Left ventricle myocardium superior (tissue), 1 donor: Measurements from ENCODE around the gene CACNA1I. TPM values are rescaled to one million over a fixed set of nuclear protein-coding genes. Genes with fewer than 3 reads are reported as not detected.
"Not testable (repeated sequence)": the region's sequence is repeated elsewhere in the genome, so short reads cannot be mapped to it uniquely, and the experiment has no call there.

Experiments
- ATAC-seq: fragments of 200-7000 bp; cut with Tn5 transposase; one replicate; pipeline ENCODE4 v1.9.1; 2020; ENCODE audit warnings: mild to moderate bottlenecking, moderate library complexity
- DNase-seq: peaks from one replicate; pipeline ENCODE4 v3.0.0-alpha.2; 2020
- intact Hi-C: fragments of 100-400 bp; cut with micrococcal nuclease; formaldehyde crosslinking; loops from one replicate; pipeline ENCODE4 v1.11.0; 2022
- long read RNA-seq: library from polyadenylated mRNA; unstranded; transcript quantifications from one replicate; pipeline ENCODE4 v2.0.0, GENCODE V29; 2021
- total RNA-seq: library from RNA; stranded (reverse); fragmentation: NEBNext Ultra II Directional; extraction: Animal tissue kit (Norgen Biotek cat#: 25700); gene quantifications from one replicate; pipeline ENCODE4 v1.2.1, GENCODE V29; 2021
- donor health status: DM: no; HTN: yes; CAD: no; lungs with severe emphysema.

Gene CACNA1I
- total RNA-seq, result not detected
- long read RNA-seq, result 0 reads

- DNase-seq (no peak), ATAC-seq (no peak)
- intact Hi-C loops, result no loop called here
These were observed at the start of gene CACNA1I for GRCh38 chr22:39570665-39571064. CACNA1I (plus strand) TSS chr22:39570753; CDS start chr22:39570753, 0 bp downstream.

- ATAC-seq, DNase-seq, intact Hi-C loops: not testable (repeated sequence)
These were observed 49.3 kb upstream of the CACNA1I start for GRCh38 chr22:39521106-39521885.

DNA sequence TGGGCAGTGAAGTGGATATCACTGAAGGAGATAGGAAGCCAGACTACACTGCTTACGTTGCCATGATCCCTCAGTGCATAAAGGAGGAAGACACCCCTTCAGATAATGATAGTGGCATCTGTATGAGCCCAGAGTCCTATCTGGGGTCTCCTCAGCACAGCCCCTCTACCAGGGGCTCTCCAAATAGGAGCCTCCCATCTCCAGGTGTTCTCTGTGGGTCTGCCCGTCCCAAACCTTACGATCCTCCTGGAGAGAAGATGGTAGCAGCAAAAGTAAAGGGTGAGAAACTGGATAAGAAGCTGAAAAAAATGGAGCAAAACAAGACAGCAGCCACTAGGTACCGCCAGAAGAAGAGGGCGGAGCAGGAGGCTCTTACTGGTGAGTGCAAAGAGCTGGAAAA, 48.5 kb upstream of the CACNA1I start:
- DNase-seq, intact Hi-C loops, ATAC-seq: not testable (repeated sequence)

GRCh38 chr22:39522567-39523300, 47.8 kb upstream of the CACNA1I start:
- no peak for DNase-seq
- ATAC-seq, result peak; percentile 8
- intact Hi-C loops, result no loop called here

DNA sequence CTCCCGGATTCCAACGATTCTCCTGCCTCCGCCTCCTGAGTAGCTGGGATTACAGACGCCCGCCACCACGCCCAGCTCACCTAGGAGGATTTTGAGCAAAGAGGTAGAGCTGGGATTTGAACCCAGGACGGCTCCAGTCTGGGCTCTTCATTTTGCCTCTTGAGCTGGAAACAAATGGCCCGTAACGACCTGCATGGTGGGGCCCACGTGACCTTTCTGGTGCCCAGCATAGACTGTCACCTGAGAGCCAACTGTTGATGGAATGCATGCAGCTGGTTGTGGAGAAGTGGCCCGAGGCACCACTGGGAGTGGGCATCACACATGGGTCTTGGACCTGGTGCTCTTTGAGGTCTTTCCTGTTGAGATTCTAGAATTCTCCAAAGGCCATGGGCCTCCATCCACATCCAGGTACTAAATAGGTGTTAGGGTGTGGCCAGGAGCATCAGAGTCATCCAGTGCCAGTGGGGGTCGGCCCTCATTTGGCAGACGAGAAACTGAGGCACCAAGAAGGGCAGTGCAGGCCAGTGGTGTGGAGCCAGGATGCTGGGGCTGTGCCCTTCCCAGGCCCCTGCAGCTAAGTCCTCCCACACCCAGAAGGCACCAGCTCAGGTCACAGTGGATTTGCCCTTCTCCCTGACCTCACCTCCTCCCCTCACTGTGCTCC, 46.3 kb upstream of the CACNA1I start:
- intact Hi-C loops, result no loop called here
- DNase-seq (no peak), ATAC-seq (no peak)

DNA sequence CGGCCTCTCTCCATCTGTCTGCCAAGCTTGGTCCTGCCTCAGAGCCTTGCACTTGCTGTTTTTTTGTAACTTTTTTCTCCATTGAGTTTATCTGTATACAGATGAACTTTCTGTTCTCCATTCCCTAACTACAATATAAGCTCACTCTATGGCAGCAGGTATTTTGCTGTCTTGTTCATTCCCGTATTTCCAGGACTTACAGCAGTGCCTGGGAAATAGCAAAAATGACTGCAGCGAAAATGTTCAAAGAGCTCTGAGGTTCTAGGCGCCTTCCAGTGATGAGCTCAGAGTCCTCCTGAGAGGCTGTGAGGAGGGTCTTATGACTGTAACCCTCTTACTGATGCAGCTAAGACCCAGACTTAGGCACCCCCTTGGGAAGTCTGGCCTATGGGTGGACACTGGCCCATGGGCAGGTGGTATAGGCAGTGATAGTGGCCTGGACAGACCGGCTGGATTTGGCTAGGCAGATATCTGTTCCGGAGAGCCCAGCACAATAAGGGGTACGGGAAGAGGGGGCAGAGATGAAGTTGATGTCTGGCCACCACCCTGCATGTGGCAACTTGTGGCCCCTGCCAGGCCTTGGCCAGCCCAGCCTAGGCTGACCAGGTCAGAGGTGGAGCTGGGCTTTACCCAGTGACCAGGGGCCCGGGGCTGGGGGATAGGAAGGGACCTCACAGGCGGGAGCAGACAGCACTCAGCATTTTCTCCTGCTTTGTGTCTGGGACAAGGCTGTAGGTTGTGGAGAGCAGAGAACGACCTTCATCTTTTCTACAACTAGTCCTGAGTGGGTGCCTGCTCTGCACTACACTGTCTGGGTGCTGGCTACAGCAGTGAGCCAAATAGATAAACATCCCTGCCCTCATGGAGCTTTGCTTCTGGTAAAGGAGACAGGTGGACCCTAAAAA, 45.5 kb upstream of the CACNA1I start:
- DNase-seq, result no peak

DNA sequence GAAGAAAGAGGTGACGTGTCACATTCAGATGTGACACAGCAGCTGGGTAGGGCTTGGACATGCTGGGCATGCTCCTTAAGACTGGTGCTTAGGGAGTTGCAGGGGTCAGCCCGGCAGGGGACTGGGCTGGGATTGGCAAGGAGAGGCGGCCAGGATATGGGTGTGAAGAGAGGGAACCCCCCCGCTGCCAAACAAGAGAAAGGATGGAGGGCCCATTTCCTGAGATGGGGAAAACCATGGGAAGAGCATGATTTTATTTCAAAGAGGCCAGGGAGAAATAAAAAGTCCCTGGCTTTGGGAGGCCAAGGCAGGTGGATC, 44.9 kb upstream of the CACNA1I start:
- ATAC-seq, result no peak
- DNase-seq, result no peak
- intact Hi-C loops, result no loop called here

More for the DNA sequence above, 45.5 kb upstream of the CACNA1I start:
- ATAC-seq, result no peak
- intact Hi-C loops, result no loop called here

DNA sequence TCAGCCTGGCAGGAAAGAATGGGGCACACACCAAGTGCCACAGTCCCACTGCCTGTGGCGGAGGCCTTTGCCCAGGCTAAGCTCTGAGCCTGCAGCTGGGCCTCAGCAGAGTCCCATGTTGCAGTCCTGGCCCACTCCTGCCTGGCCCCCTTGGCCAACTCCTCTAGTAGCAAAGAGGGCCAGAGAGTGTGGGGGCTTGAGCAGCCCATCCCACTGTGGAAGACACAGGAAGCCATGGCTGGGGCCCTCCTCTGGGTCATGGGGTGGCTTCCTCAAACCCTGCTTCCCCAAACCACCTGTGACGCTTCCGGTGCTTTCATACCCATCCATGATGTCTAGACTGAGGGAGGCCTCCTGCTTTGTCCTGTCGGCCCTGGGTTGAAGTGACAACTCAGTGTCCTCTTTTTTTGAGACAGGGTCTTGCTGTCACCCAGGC, 43.8 kb upstream of the CACNA1I start:
- no peak for ATAC-seq
- intact Hi-C loops, result no loop called here
- no peak for DNase-seq

GRCh38 chr22:39527481-39527961, 43.0 kb upstream of the CACNA1I start:
- no peak for ATAC-seq
- no peak for DNase-seq
- intact Hi-C loops, result no loop called here

DNA sequence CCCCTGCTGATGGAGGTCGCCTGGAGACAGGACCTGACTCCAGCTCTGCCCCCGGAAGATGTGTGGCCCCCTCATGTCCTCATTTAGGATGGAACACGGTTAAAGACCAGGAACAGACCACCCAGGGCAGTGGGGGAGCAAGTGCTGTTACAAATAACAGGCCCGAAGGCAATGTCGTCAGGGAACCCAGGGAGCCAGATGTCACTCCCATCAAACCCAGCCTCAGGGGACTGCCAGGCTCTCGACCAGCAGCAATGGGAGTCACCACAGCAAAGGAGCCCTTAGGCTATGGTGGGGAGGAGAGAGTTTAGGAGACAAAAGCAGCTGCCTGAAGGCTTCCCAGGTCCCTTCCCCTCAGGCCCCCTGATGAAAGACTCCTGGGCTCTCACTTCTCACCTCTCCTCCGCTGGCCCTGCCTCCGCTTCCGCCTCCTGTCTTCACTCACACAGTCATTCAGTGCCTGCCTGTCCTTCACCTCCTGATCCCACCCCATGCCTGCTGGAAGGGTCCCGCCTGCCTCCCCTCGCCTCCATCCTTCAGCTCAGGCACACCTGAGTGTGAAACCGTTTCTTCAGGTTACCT, 42.4 kb upstream of the CACNA1I start:
- ATAC-seq, result no peak
- no peak for DNase-seq
- intact Hi-C loops, result no loop called here

GRCh38 chr22:39528681-39529486, 41.7 kb upstream of the CACNA1I start:
- intact Hi-C loops, result no loop called here
- peak; percentile 93 for DNase-seq
- ATAC-seq, result peak; percentile 45

- no peak for DNase-seq
- ATAC-seq, result no peak
- intact Hi-C loops, result no loop called here
These were observed 41.1 kb upstream of the CACNA1I start for GRCh38 chr22:39529487-39529851.

DNA sequence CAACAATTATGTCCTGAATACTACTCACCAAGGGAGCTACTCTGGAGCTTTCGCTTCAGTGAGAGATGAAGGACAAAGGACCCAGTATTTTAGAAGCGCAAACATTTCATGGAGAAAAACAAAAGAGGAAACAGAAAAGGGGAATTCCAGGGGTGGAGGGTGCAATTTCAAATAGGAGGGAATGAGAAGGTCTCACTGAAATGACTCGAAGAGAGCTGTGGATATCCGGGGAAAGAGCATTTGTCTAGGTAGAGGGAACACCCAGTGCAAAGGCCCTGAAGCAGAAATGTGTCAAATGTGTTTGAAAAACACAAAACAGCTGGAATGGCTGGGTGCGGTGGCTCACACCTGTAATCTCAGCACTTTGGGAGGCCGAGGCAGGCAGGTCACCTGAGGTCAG, 40.4 kb upstream of the CACNA1I start:
- intact Hi-C loops, result loop anchor here (10.0 kb wide), 1 partner anchor 505 kb away; no protein-coding TSS in a partner anchor
- no peak for DNase-seq

GRCh38 chr22:39530692-39531331, 39.7 kb upstream of the CACNA1I start:
- DNase-seq (no peak), ATAC-seq (no peak)
- intact Hi-C loops, result loop anchor here (10.0 kb wide), 1 partner anchor 504 kb away; no protein-coding TSS in a partner anchor

More for the DNA sequence above, 40.4 kb upstream of the CACNA1I start:
- ATAC-seq, result no peak

GRCh38 chr22:39532215-39533073, 38.1 kb upstream of the CACNA1I start, which contains the start of gene RPS19BP1:
RPS19BP1 (minus strand) TSS chr22:39532748; CDS start chr22:39532738, 10 bp downstream.
- DNase-seq, result peak; percentile 99
- peak; percentile 89 for ATAC-seq
- intact Hi-C loops, result loop anchor here (10.0 kb wide), 1 partner anchor 502 kb away; no protein-coding TSS in a partner anchor

DNA sequence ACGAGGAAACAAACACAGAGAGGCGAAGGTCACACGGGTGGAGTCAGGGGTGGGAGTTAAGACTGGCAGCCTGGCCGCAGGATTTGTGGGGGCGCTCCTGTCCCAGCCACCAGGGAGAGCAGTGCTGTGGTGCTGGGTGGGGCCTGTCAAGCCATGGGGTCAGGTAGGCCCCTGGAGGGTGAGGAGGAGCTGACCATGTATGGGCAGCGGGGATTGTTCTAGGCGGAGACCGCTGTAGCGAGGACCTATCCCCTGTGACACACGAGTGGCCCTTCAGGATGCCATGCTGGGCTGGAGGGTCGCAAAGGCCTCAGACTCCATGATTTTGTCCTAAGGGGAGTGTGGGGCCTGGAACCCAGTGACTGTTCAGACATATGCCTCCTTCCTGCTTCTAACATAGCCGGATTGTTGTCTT, 36.5 kb upstream of the CACNA1I start:
- no peak for DNase-seq
- no peak for ATAC-seq
- intact Hi-C loops, result loop anchor here (10.0 kb wide), 1 partner anchor 501 kb away; no protein-coding TSS in a partner anchor
